Vagina (tissue), 2 donors: ENCODE measurements around the gene MED12L. TPM values are rescaled to one million over a fixed set of nuclear protein-coding genes. Genes with fewer than 3 reads are reported as not detected.
"Not testable (repeated sequence)": the region's sequence is repeated elsewhere in the genome, so short reads cannot be mapped to it uniquely, and the experiment has no call there.

Experiments
- DNase-seq, 2 donors: peaks; one replicate each; pipeline ENCODE4 v3.0.0-alpha.2; 2017; ENCODE audit errors: extremely low spot score in 2 of 2
- H3K27ac ChIP-seq: fragments of 200-600 bp; sonication (generic); one replicate; pipeline ENCODE4 v1.5.1; 2019
- H3K27me3 ChIP-seq: fragments of 200-600 bp; sonication (generic); one replicate; pipeline ENCODE4 v1.5.1; 2019
- H3K36me3 ChIP-seq, 2 donors: fragments of 200-600 bp; sonication (generic); one replicate each; pipeline ENCODE4 v1.5.1; 2017 to 2019
- H3K4me1 ChIP-seq: fragments of 200-600 bp; sonication (generic); one replicate; pipeline ENCODE4 v1.5.1; 2019
- H3K4me3 ChIP-seq, 2 donors: fragments of 200-600 bp; sonication (generic); 1 replicate in 1 of 2; 2 replicates in 1 of 2; pipeline ENCODE4 v1.5.1; 2016 to 2019
- H3K9me3 ChIP-seq: fragments of 200-600 bp; sonication (generic); one replicate; pipeline ENCODE4 v1.5.1; 2019
- CTCF ChIP-seq, 3 experiments: fragments of 450-650 bp in 2 of 3; fragments of 200-600 bp in 1 of 3; sonication (generic) in 1 of 3; IDR thresholded peaks; one replicate each; pipeline ENCODE4 v1.5.1; 2017 to 2019; ENCODE audit warnings: antibody characterized with exemption in 3 of 3, mild to moderate bottlenecking in 2 of 3, moderate library complexity in 2 of 3
- POLR2A ChIP-seq, 2 donors: fragments of 450-650 bp; IDR thresholded peaks; one replicate each; pipeline ENCODE4 v1.6.1; 2017; ENCODE audit warnings: antibody characterized with exemption in 2 of 2, mild to moderate bottlenecking in 2 of 2, moderate library complexity in 2 of 2
- POLR2AphosphoS5 ChIP-seq, 2 donors: sonication (generic); formaldehyde crosslinking; IDR thresholded peaks; one replicate each; pipeline ENCODE4 v1.9.0; 2017; ENCODE audit warnings: antibody characterized with exemption in 2 of 2, mild to moderate bottlenecking in 2 of 2, low read depth in 1 of 2; ENCODE audit not compliant: insufficient read depth in 1 of 2
- intact Hi-C: fragments of 100-400 bp; cut with DNase I; formaldehyde crosslinking; loops from one replicate; pipeline ENCODE4 v1.15.1; 2023
- total RNA-seq: library from RNA; depleted of rRNA; stranded (reverse); fragments of >200 nt; gene quantifications from one replicate; pipeline ENCODE4 v1.2.3, GENCODE V29; 2016

MED12L gene
- total RNA-seq, 1 donor from 2014 or later = 1.7 TPM

GRCh38 chr3:151067158-151067557 is 18.3 kb upstream of the MED12L start:
- no peak for DNase-seq
- Histone ChIP-seq H3K27ac (no peak overlapping the region), H3K9me3 (no peaks in the 10 kb centered on the region), H3K27me3 (no peaks in the 10 kb centered on the region), H3K36me3 (no peaks in the 10 kb centered on the region), H3K4me3 (no peak overlapping the region), H3K4me1 (no peaks in the 10 kb centered on the region)
- TF ChIP-seq POLR2AphosphoS5 (IDR thresholded peaks at IDR 0.05; ENCODE audit: insufficient read depth in 1 of 2, low read depth in 1 of 2) (no peak), CTCF (IDR thresholded peaks at IDR 0.05) (no peak), POLR2A (IDR thresholded peaks at IDR 0.05) (no peak)
- intact Hi-C loops = no loop called here

GRCh38 chr3:151072842-151073241 is 12.6 kb upstream of the MED12L start:
- intact Hi-C loops, H3K36me3 ChIP-seq: not testable (repeated sequence)

GRCh38 chr3:151074256-151074655 is 11.2 kb upstream of the MED12L start:
- no peak overlapping the region for H3K4me3 ChIP-seq
- no peaks in the 10 kb centered on the region for H3K4me1 ChIP-seq
- TF ChIP-seq CTCF (IDR thresholded peaks at IDR 0.05) (no peak), POLR2AphosphoS5 (IDR thresholded peaks at IDR 0.05; ENCODE audit: insufficient read depth in 1 of 2, low read depth in 1 of 2) (no peak), POLR2A (IDR thresholded peaks at IDR 0.05) (no peak)
- no peaks in the 10 kb centered on the region for H3K27me3 ChIP-seq
- intact Hi-C loops = no loop called here
- no peak for DNase-seq
- no peaks in the 10 kb centered on the region for H3K36me3 ChIP-seq
- H3K9me3 ChIP-seq = no peaks in the 10 kb centered on the region
- H3K27ac ChIP-seq = no peak overlapping the region

More at GRCh38 chr3:151072842-151073241, 12.6 kb upstream of the MED12L start:
- H3K27me3 ChIP-seq, DNase-seq, H3K27ac ChIP-seq, H3K9me3 ChIP-seq, H3K4me1 ChIP-seq, H3K4me3 ChIP-seq: not testable (repeated sequence)

GRCh38 chr3:151075869-151076562 is 9.4 kb upstream of the MED12L start:
- DNase-seq = no peak
- intact Hi-C loops = no loop called here
- no peak overlapping the region for H3K4me3 ChIP-seq

GRCh38 chr3:151076626-151077025 is 8.8 kb upstream of the MED12L start:
- no peaks in the 10 kb centered on the region for H3K36me3 ChIP-seq
- no peaks in the 10 kb centered on the region for H3K9me3 ChIP-seq
- TF ChIP-seq POLR2A (IDR thresholded peaks at IDR 0.05) = no peak
- TF ChIP-seq CTCF (IDR thresholded peaks at IDR 0.05) = no peak
- TF ChIP-seq POLR2AphosphoS5 (IDR thresholded peaks at IDR 0.05; ENCODE audit: insufficient read depth in 1 of 2, low read depth in 1 of 2) = no peak
- intact Hi-C loops = no loop called here
- DNase-seq = no peak
- H3K27ac ChIP-seq = no peak overlapping the region
- no peaks in the 10 kb centered on the region for H3K27me3 ChIP-seq
- H3K4me1 ChIP-seq = no peaks in the 10 kb centered on the region
- H3K4me3 ChIP-seq = no peak overlapping the region

More at GRCh38 chr3:151075869-151076562, 9.4 kb upstream of the MED12L start:
- Histone ChIP-seq H3K27ac (no peak overlapping the region), H3K4me1 (no peaks in the 10 kb centered on the region), H3K36me3 (no peaks in the 10 kb centered on the region), H3K9me3 (no peaks in the 10 kb centered on the region), H3K27me3 (no peaks in the 10 kb centered on the region)
- TF ChIP-seq POLR2AphosphoS5 (IDR thresholded peaks at IDR 0.05; ENCODE audit: insufficient read depth in 1 of 2, low read depth in 1 of 2) (no peak), POLR2A (IDR thresholded peaks at IDR 0.05) (no peak), CTCF (IDR thresholded peaks at IDR 0.05) (no peak)

- DNase-seq, H3K9me3 ChIP-seq, H3K36me3 ChIP-seq, intact Hi-C loops, H3K4me3 ChIP-seq, H3K27ac ChIP-seq, H3K4me1 ChIP-seq, H3K27me3 ChIP-seq: not testable (repeated sequence)
Observed at GRCh38 chr3:151081082-151081481, 4.4 kb upstream of the MED12L start.
